HCT116 (cell line): ENCODE data around the gene ITGB6. TPM values are rescaled to one million over a fixed set of nuclear protein-coding genes. Genes with fewer than 3 reads are reported as not detected.

Source experiments
- ATAC-seq: fragments of 200-7000 bp; cut with Tn5 transposase; 2 replicates; pipeline ENCODE4 v1.9.1; 2020; ENCODE audit warnings: mild to moderate bottlenecking, moderate library complexity
- BruUV-seq: library from RNA; stranded (reverse); fragments of 400-500 nt; replicated peaks from 2 replicates; lab custom pipeline; 2021; lab: Mats Ljungman, UMichigan
- CTCF ChIA-PET: fragments of 300-600 bp; sonication (Branson Sonifier 250); formaldehyde crosslinking; loops from one replicate; lab custom pipeline; 2021; ENCODE audit warnings: antibody characterized with exemption; lab: Charles Lee
- POLR2A ChIA-PET: fragments of 300-600, 350-600 bp; sonication (Branson Sonifier 250); formaldehyde crosslinking; loops from one replicate; lab custom pipeline; 2021; ENCODE audit warnings: antibody characterized with exemption; lab: Charles Lee
- RAD21 ChIA-PET, 2 experiments: fragments of 300-600 bp; sonication (Branson Sonifier 250); formaldehyde crosslinking; loops; one replicate each; lab custom pipeline; 2023; ENCODE audit warnings: low total read pairs in 2 of 2; ENCODE audit not compliant: uncharacterized antibody in 2 of 2, unreplicated experiment in 2 of 2, low non-redundant PET in 1 of 2; lab: Charles Lee
- DNase-seq: peaks from one replicate; pipeline ENCODE4 v3.0.0-alpha.2; 2010; ENCODE audit warnings: low read depth, low spot score
- H2AFZ ChIP-seq: fragments of 200-600 bp; shearing (Covaris generic), sonication (generic); 2 replicates; pipeline ENCODE4 v1.6.1; 2017; ENCODE audit warnings: low read depth, mixed run types, mixed read lengths, antibody characterized with exemption, low read length; ENCODE audit not compliant: poor library complexity, severe bottlenecking
- H3K27ac ChIP-seq: 2 replicates; pipeline ENCODE4 v1.5.1; 2012; ENCODE audit warnings: low read depth, low read length
- H3K27me3 ChIP-seq: fragments of 200-600 bp; sonication (generic); 2 replicates; pipeline ENCODE4 v1.6.1; 2016; ENCODE audit warnings: mixed run types, low read length, mixed read lengths; ENCODE audit not compliant: insufficient read depth
- H3K36me3 ChIP-seq, 2 experiments: fragments of 200-500 bp in 1 of 2; fragments of 200-600 bp in 1 of 2; sonication (Bioruptor generic) in 1 of 2; sonication (generic) in 1 of 2; 2 replicates each; pipeline versions ENCODE4 v1.5.1 to v1.6.1; 2014 to 2016; ENCODE audit warnings: low read length in 2 of 2, inconsistent platforms in 1 of 2, mixed read lengths in 1 of 2, mixed run types in 1 of 2; ENCODE audit not compliant: insufficient read depth in 2 of 2, control insufficient read depth in 1 of 2
- H3K4me1 ChIP-seq, 2 experiments: fragments of 200-600 bp in 1 of 2; sonication (generic) in 1 of 2; 2 replicates each; pipeline versions ENCODE4 v1.5.1 to v1.6.1; 2012 to 2017; ENCODE audit warnings: low read length in 2 of 2, inconsistent platforms in 1 of 2, mild to moderate bottlenecking in 1 of 2, mixed read lengths in 1 of 2, mixed run types in 1 of 2, moderate library complexity in 1 of 2; ENCODE audit not compliant: insufficient read depth in 2 of 2, control insufficient read depth in 1 of 2
- H3K4me2 ChIP-seq: fragments of 200-600 bp; sonication (generic); 2 replicates; pipeline ENCODE4 v1.6.1; 2017; ENCODE audit warnings: mixed run types, low read length, mixed read lengths
- H3K4me3 ChIP-seq, 2 experiments: fragments of 200-600 bp in 1 of 2; sonication (generic) in 1 of 2; replicated peaks in 1 of 2; 2 replicates each; pipeline ENCODE4 v1.5.1; 2011 to 2016; ENCODE audit warnings: low read length in 2 of 2, control low read depth in 1 of 2, low read depth in 1 of 2, mild to moderate bottlenecking in 1 of 2, mixed read lengths in 1 of 2, mixed run types in 1 of 2
- H3K79me2 ChIP-seq: fragments of 200-600 bp; sonication (generic); 2 replicates; pipeline ENCODE4 v1.6.1; 2017; ENCODE audit warnings: mild to moderate bottlenecking, mixed run types, low read length, moderate library complexity, mixed read lengths; ENCODE audit not compliant: insufficient read depth
- H3K9ac ChIP-seq: fragments of 200-600 bp; sonication (generic); 2 replicates; pipeline ENCODE4 v1.6.1; 2016; ENCODE audit warnings: low read length, mixed read lengths
- H3K9me2 ChIP-seq: fragments of 200-600 bp; sonication (generic), shearing (Covaris generic); 2 replicates; pipeline ENCODE4 v1.6.1; 2017; ENCODE audit warnings: mixed run types, mild to moderate bottlenecking, moderate library complexity; ENCODE audit not compliant: insufficient read depth
- H3K9me3 ChIP-seq, 2 experiments: fragments of 200-500 bp in 1 of 2; fragments of 200-600 bp in 1 of 2; sonication (Bioruptor generic) in 1 of 2; sonication (generic) in 1 of 2; 2 replicates each; pipeline ENCODE4 v1.6.1; 2014 to 2017; ENCODE audit warnings: low read length in 2 of 2, mixed read lengths in 2 of 2, inconsistent platforms in 1 of 2, low read depth in 1 of 2, mild to moderate bottlenecking in 1 of 2, mixed run types in 1 of 2, moderate library complexity in 1 of 2; ENCODE audit not compliant: control insufficient read depth in 1 of 2, insufficient read depth in 1 of 2
- H4K20me1 ChIP-seq: fragments of 200-600 bp; sonication (generic), shearing (Covaris generic); 2 replicates; pipeline ENCODE4 v1.6.1; 2017; ENCODE audit warnings: mixed run types, mild to moderate bottlenecking, moderate library complexity; ENCODE audit not compliant: insufficient read depth
- ATF3 ChIP-seq: IDR thresholded peaks from 2 replicates; pipeline ENCODE4 v1.6.1; 2012
- CBX3 ChIP-seq: IDR thresholded peaks from 2 replicates; pipeline ENCODE4 v1.6.1; 2012; ENCODE audit warnings: low read depth
- POLR2AphosphoS5 ChIP-seq: IDR thresholded peaks from 2 replicates; pipeline ENCODE4 v1.6.1; 2011; ENCODE audit warnings: mild to moderate bottlenecking, low read depth, low read length, moderate library complexity
- YY1 ChIP-seq: IDR thresholded peaks from 2 replicates; pipeline ENCODE4 v1.6.1; 2011; ENCODE audit warnings: low read length, low read depth, moderate library complexity, mild to moderate bottlenecking; ENCODE audit not compliant: insufficient replicate concordance; ENCODE audit errors: extremely low read depth
- ZBTB33 ChIP-seq: IDR thresholded peaks from 2 replicates; pipeline ENCODE4 v1.6.1; 2011; ENCODE audit warnings: mild to moderate bottlenecking, low read length, moderate library complexity; ENCODE audit not compliant: insufficient replicate concordance; ENCODE audit errors: extremely low read depth
- intact Hi-C: fragments of 100-400 bp; cut with micrococcal nuclease; formaldehyde crosslinking; loops from 2 replicates; pipeline ENCODE4 v1.10.0; 2022
- total RNA-seq: library from RNA; stranded (reverse); gene quantifications from one replicate; pipeline ENCODE4 v1.2.1, GENCODE V29; 2021; ENCODE audit not compliant: unreplicated experiment

The ITGB6 gene
- total RNA-seq, 1 experiment from 2014 or later: 0.12 TPM

GRCh38 chr2:160180172-160180571 is 19.9 kb downstream of the ITGB6 start (continued):
- TF ChIP-seq ZBTB33 (no peak), ATF3 (no peak)
- TF ChIP-seq, all 23 proteins: peak for 0

GRCh38 chr2:160175169-160176134 is 24.6 kb downstream of the ITGB6 start:
- Histone ChIP-seq H3K4me1 (no peaks in the 10 kb centered on the region), H3K9me2 (no peaks in the 10 kb centered on the region), H3K79me2 (no peaks in the 10 kb centered on the region), H3K4me3 (no peak overlapping the region), H3K27me3 (no peaks in the 10 kb centered on the region), H3K27ac (no peak overlapping the region), H3K9ac (no peak overlapping the region), H3K4me2 (no peak overlapping the region), H3K36me3 (no peaks in the 10 kb centered on the region), H4K20me1 (no peaks in the 10 kb centered on the region), H3K9me3 (no peaks in the 10 kb centered on the region), H2AFZ (no peak overlapping the region)
- POLR2A ChIA-PET: no interaction called here
- CTCF ChIA-PET: no interaction called here
- no TSS peak for BruUV-seq
- RAD21 ChIA-PET: no interaction called here
- no peak for DNase-seq
- ATAC-seq: no peak
- intact Hi-C loops: no loop called here
- TF ChIP-seq CBX3 (no peak), YY1 (no peak), POLR2AphosphoS5 (no peak)
